ENCODE results near the gene LDLRAD4.

Gene LDLRAD4

DNA sequence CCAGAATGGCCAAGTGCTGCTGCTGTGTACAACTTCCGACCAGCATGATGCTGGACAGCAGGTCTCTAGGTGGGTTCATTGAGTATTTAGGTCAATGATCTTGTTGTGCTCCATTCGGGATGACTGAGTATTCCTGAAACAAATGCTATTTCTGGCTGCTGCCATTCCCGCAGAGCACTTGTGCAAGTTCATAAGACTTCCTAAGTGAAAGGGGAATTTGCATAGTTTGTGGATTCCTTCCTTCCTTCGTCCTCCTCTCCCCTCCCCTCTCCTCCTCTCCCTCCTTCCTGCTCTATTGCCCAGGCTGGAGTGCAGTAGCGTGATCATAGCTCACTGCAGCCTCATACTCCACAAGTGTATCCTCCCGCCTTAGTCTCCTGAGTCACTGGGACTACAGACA is 40.4 kb downstream of the LDLRAD4 start:
- Histone ChIP-seq H3K4ac (ENCODE audit: low read length) (no peak overlapping the region), H3K36me3 (replicated peaks in 1 of 2; ENCODE audit: control insufficient read depth in 2 of 2, insufficient read depth in 2 of 2, low read length in 2 of 2) (no peaks in the 10 kb centered on the region), H2AK5ac (ENCODE audit: low read depth, low read length) (no peak overlapping the region), H3K79me1 (ENCODE audit: low read depth, low read length) (no peaks in the 10 kb centered on the region), H3K4me1 (ENCODE audit: control insufficient read depth in 2 of 2, insufficient read depth in 1 of 2, low read depth in 1 of 2, low read length in 2 of 2) (peaks cover 0 to 12% of the 10 kb centered on the region in 2 donors), H3K9me3 (replicated peaks in 1 of 2; ENCODE audit: control insufficient read depth in 2 of 2, insufficient read depth in 1 of 2, low read depth in 1 of 2, low read length in 2 of 2) (no peaks in the 10 kb centered on the region), H3K4me2 (ENCODE audit: insufficient read depth, low read length, poor library complexity, severe bottlenecking) (no peak overlapping the region), H3K18ac (ENCODE audit: low read length) (no peak overlapping the region), H4K8ac (ENCODE audit: low read depth, low read length) (no peak overlapping the region), H2BK15ac (ENCODE audit: low read length) (no peak overlapping the region), H2BK12ac (ENCODE audit: low read length) (no peak overlapping the region), H4K91ac (ENCODE audit: low read depth, low read length, poor library complexity) (no peak overlapping the region), H3K27ac (replicated peaks; ENCODE audit: low read length) (no peak overlapping the region), H2AFZ (ENCODE audit: low read length) (no peak overlapping the region), H2BK5ac (ENCODE audit: low read length) (no peak overlapping the region), H2BK120ac (ENCODE audit: low read depth, low read length) (no peak overlapping the region), H3K23ac (ENCODE audit: low read depth, low read length, poor library complexity) (no peak overlapping the region), H3K9ac (ENCODE audit: low read depth, low read length, poor library complexity) (no peak overlapping the region), H3K4me3 (ENCODE audit: low read length in 2 of 2) (no peak overlapping the region), H3K27me3 (ENCODE audit: control insufficient read depth in 3 of 3, insufficient read depth in 3 of 3, low read depth in 1 of 3, low read length in 3 of 3) (no peaks in the 10 kb centered on the region), H3K14ac (ENCODE audit: low read length) (no peak overlapping the region)
- DNase-seq (ENCODE audit: low spot score), result no peak
- no CpG with 5 or more reads among the region's 6 CpGs for WGBS, 2 donors (ENCODE audit: extremely low coverage in 2 of 2, insufficient read length in 2 of 2, insufficient replicate concordance in 1 of 2)

DNA sequence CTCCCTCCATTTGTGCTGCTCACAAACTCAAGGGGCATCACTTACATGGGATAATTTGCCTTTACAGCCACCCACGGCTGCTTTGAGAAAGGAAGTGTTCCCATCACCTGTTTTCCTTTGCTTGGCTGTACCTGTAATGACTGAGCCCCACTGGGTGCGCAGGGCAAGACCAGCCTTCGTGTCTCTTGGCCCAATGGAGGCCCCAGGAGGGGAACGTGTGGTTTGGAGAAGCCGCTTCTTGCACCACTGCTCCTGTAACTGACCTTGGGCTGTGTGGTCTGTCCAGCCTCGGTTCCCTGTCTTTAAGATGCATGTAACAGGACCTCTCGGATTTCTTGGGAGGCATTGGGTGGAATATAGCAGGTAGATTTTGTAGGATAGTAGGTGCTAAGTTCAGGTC is 41.1 kb downstream of the LDLRAD4 start:
- Histone ChIP-seq H3K27ac (replicated peaks; ENCODE audit: low read length) (no peak overlapping the region), H2AK5ac (ENCODE audit: low read depth, low read length) (no peak overlapping the region), H3K23ac (ENCODE audit: low read depth, low read length, poor library complexity) (no peak overlapping the region), H3K27me3 (ENCODE audit: control insufficient read depth in 3 of 3, insufficient read depth in 3 of 3, low read depth in 1 of 3, low read length in 3 of 3) (no peaks in the 10 kb centered on the region), H3K4me2 (ENCODE audit: insufficient read depth, low read length, poor library complexity, severe bottlenecking) (no peak overlapping the region), H3K4me3 (ENCODE audit: low read length in 2 of 2) (no peak overlapping the region), H3K4ac (ENCODE audit: low read length) (no peak overlapping the region), H2BK120ac (ENCODE audit: low read depth, low read length) (no peak overlapping the region), H4K91ac (ENCODE audit: low read depth, low read length, poor library complexity) (no peak overlapping the region), H2AFZ (ENCODE audit: low read length) (no peak overlapping the region), H2BK12ac (ENCODE audit: low read length) (no peak overlapping the region), H3K4me1 (ENCODE audit: control insufficient read depth in 2 of 2, insufficient read depth in 1 of 2, low read depth in 1 of 2, low read length in 2 of 2) (peaks cover 0 to 12% of the 10 kb centered on the region in 2 donors), H3K18ac (ENCODE audit: low read length) (no peak overlapping the region), H3K36me3 (replicated peaks in 1 of 2; ENCODE audit: control insufficient read depth in 2 of 2, insufficient read depth in 2 of 2, low read length in 2 of 2) (no peaks in the 10 kb centered on the region), H3K9me3 (replicated peaks in 1 of 2; ENCODE audit: control insufficient read depth in 2 of 2, insufficient read depth in 1 of 2, low read depth in 1 of 2, low read length in 2 of 2) (no peaks in the 10 kb centered on the region), H3K14ac (ENCODE audit: low read length) (no peak overlapping the region), H2BK15ac (ENCODE audit: low read length) (no peak overlapping the region), H3K9ac (ENCODE audit: low read depth, low read length, poor library complexity) (no peak overlapping the region), H2BK5ac (ENCODE audit: low read length) (no peak overlapping the region), H4K8ac (ENCODE audit: low read depth, low read length) (no peak overlapping the region), H3K79me1 (ENCODE audit: low read depth, low read length) (no peaks in the 10 kb centered on the region)
- WGBS, 2 donors (ENCODE audit: extremely low coverage in 2 of 2, insufficient read length in 2 of 2, insufficient replicate concordance in 1 of 2), result no CpG with 5 or more reads among the region's 7 CpGs
- DNase-seq (ENCODE audit: low spot score), result no peak

DNA sequence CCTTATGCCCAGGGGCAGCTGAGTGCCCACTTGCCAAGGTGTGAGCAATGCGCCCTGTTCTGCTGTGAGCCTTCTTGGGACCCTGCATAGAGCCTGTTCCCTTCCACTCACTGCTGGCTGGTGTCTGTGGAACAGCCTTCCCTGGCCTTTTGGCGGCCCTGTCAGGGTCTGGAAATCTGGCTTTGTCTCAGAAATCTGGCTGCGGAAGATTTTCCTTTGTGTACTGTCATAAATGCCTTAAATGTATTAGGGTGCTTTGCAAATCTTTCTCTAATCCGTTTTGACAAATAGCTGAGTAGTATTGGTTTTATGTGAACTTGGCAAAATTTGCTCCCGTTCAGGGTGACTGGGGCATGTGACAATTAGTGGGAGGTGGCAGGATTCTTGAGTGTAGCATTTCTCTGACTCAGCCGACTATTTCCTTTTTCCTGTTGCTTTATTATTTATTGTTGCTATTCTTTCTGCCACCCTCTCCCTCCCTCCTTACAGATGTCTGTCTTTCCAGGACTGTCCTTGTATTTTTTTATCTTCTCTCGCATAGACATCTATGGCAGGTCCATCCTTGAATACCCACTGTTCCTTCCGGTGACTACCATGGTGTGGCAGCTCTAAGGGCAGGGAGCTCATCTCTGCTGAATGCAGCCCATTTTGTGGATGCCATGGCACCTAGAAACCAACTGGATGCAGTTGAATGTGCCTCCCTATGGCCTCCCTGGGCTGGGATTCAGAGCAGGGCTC is 41.8 kb downstream of the LDLRAD4 start:
- Histone ChIP-seq H2AFZ (ENCODE audit: low read length) (no peak overlapping the region), H2BK5ac (ENCODE audit: low read length) (no peak overlapping the region), H2AK5ac (ENCODE audit: low read depth, low read length) (no peak overlapping the region), H3K4me1 (ENCODE audit: control insufficient read depth in 2 of 2, insufficient read depth in 1 of 2, low read depth in 1 of 2, low read length in 2 of 2) (peaks cover 0 to 10% of the 10 kb centered on the region in 2 donors), H4K91ac (ENCODE audit: low read depth, low read length, poor library complexity) (no peak overlapping the region), H3K4ac (ENCODE audit: low read length) (no peak overlapping the region), H3K18ac (ENCODE audit: low read length) (no peak overlapping the region), H3K4me2 (ENCODE audit: insufficient read depth, low read length, poor library complexity, severe bottlenecking) (no peak overlapping the region), H2BK120ac (ENCODE audit: low read depth, low read length) (no peak overlapping the region), H3K14ac (ENCODE audit: low read length) (no peak overlapping the region), H2BK15ac (ENCODE audit: low read length) (no peak overlapping the region), H2BK12ac (ENCODE audit: low read length) (no peak overlapping the region), H3K4me3 (ENCODE audit: low read length in 2 of 2) (no peak overlapping the region), H4K8ac (ENCODE audit: low read depth, low read length) (no peak overlapping the region), H3K9me3 (replicated peaks in 1 of 2; ENCODE audit: control insufficient read depth in 2 of 2, insufficient read depth in 1 of 2, low read depth in 1 of 2, low read length in 2 of 2) (no peaks in the 10 kb centered on the region), H3K36me3 (replicated peaks in 1 of 2; ENCODE audit: control insufficient read depth in 2 of 2, insufficient read depth in 2 of 2, low read length in 2 of 2) (no peaks in the 10 kb centered on the region), H3K9ac (ENCODE audit: low read depth, low read length, poor library complexity) (no peak overlapping the region), H3K23ac (ENCODE audit: low read depth, low read length, poor library complexity) (no peak overlapping the region), H3K27ac (replicated peaks; ENCODE audit: low read length) (no peak overlapping the region), H3K79me1 (ENCODE audit: low read depth, low read length) (no peaks in the 10 kb centered on the region), H3K27me3 (ENCODE audit: control insufficient read depth in 3 of 3, insufficient read depth in 3 of 3, low read depth in 1 of 3, low read length in 3 of 3) (no peaks in the 10 kb centered on the region)
- DNase-seq (ENCODE audit: low spot score), result no peak
- WGBS, 2 donors (ENCODE audit: extremely low coverage in 2 of 2, insufficient read length in 2 of 2, insufficient replicate concordance in 1 of 2), result no CpG with 5 or more reads among the region's 8 CpGs

DNA sequence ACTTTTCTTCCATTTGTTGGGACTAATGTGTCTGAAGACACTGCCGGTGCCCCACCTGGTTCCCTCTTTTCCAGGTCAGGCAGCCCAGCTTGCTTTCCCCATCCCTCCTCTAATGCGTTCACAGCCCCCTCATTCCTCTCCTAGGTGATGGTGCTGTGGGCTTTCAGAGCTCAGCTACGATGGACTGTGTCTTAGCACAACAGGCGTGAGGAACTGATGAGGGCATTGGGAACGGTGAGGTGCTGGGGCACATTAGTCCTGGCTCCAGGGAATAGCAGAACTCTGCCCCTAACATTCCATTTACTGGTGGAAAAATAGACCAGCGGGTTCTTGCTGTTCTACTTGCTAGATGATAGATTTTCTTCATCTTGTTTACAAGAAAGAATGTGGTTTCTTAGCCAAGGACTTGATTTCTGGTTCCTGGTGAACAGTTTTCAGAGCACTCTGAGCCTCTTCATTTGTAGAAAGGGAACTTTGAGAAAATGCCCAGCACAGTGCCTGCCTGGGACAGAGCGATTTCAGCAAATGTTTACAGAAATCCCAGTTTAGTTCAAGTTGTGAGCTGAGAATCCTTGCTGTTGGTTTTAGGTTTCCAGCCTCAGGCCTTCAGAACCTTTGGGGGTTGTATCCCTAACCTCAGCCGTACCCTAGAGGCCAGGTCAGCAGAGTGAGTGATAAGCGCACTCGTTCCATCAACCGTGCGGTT is 42.5 kb downstream of the LDLRAD4 start:
- Histone ChIP-seq H3K4ac (ENCODE audit: low read length) (no peak overlapping the region), H3K23ac (ENCODE audit: low read depth, low read length, poor library complexity) (no peak overlapping the region), H3K4me3 (ENCODE audit: low read length in 2 of 2) (no peak overlapping the region), H2AK5ac (ENCODE audit: low read depth, low read length) (no peak overlapping the region), H3K36me3 (replicated peaks in 1 of 2; ENCODE audit: control insufficient read depth in 2 of 2, insufficient read depth in 2 of 2, low read length in 2 of 2) (no peaks in the 10 kb centered on the region), H3K9me3 (replicated peaks in 1 of 2; ENCODE audit: control insufficient read depth in 2 of 2, insufficient read depth in 1 of 2, low read depth in 1 of 2, low read length in 2 of 2) (no peaks in the 10 kb centered on the region), H3K4me1 (ENCODE audit: control insufficient read depth in 2 of 2, insufficient read depth in 1 of 2, low read depth in 1 of 2, low read length in 2 of 2) (peaks cover 0 to 8% of the 10 kb centered on the region in 2 donors), H3K14ac (ENCODE audit: low read length) (no peak overlapping the region), H2BK5ac (ENCODE audit: low read length) (no peak overlapping the region), H3K27ac (replicated peaks; ENCODE audit: low read length) (no peak overlapping the region), H2AFZ (ENCODE audit: low read length) (no peak overlapping the region), H3K18ac (ENCODE audit: low read length) (peak overlapping the region; percentile 25), H3K79me1 (ENCODE audit: low read depth, low read length) (no peaks in the 10 kb centered on the region), H4K8ac (ENCODE audit: low read depth, low read length) (no peak overlapping the region), H4K91ac (ENCODE audit: low read depth, low read length, poor library complexity) (no peak overlapping the region), H3K4me2 (ENCODE audit: insufficient read depth, low read length, poor library complexity, severe bottlenecking) (no peak overlapping the region), H3K9ac (ENCODE audit: low read depth, low read length, poor library complexity) (peak overlapping the region; percentile 17), H2BK12ac (ENCODE audit: low read length) (no peak overlapping the region), H2BK15ac (ENCODE audit: low read length) (peak overlapping the region; percentile 3), H2BK120ac (ENCODE audit: low read depth, low read length) (no peak overlapping the region), H3K27me3 (ENCODE audit: control insufficient read depth in 3 of 3, insufficient read depth in 3 of 3, low read depth in 1 of 3, low read length in 3 of 3) (no peaks in the 10 kb centered on the region)
- no peak for DNase-seq (ENCODE audit: low spot score)
- WGBS, 2 donors (ENCODE audit: extremely low coverage in 2 of 2, insufficient read length in 2 of 2, insufficient replicate concordance in 1 of 2), result no CpG with 5 or more reads among the region's 12 CpGs
